ENCODE results near the gene SREBF2.

Gene SREBF2

GRCh38 chr22:41935015-41935351, 102.1 kb downstream of the SREBF2 start:
- TF ChIP-seq, protein P1, sequence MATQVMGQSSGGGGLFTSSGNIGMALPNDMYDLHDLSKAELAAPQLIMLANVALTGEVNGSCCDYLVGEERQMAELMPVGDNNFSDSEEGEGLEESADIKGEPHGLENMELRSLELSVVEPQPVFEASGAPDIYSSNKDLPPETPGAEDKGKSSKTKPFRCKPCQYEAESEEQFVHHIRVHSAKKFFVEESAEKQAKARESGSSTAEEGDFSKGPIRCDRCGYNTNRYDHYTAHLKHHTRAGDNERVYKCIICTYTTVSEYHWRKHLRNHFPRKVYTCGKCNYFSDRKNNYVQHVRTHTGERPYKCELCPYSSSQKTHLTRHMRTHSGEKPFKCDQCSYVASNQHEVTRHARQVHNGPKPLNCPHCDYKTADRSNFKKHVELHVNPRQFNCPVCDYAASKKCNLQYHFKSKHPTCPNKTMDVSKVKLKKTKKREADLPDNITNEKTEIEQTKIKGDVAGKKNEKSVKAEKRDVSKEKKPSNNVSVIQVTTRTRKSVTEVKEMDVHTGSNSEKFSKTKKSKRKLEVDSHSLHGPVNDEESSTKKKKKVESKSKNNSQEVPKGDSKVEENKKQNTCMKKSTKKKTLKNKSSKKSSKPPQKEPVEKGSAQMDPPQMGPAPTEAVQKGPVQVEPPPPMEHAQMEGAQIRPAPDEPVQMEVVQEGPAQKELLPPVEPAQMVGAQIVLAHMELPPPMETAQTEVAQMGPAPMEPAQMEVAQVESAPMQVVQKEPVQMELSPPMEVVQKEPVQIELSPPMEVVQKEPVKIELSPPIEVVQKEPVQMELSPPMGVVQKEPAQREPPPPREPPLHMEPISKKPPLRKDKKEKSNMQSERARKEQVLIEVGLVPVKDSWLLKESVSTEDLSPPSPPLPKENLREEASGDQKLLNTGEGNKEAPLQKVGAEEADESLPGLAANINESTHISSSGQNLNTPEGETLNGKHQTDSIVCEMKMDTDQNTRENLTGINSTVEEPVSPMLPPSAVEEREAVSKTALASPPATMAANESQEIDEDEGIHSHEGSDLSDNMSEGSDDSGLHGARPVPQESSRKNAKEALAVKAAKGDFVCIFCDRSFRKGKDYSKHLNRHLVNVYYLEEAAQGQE (IDR thresholded peaks at IDR 0.05; ENCODE audit: insufficient replicate concordance, low read depth), result no peak
- no peak; the same call in 1 of the 2 replicates for TF ChIP-seq POLR2AphosphoS5 (IDR thresholded peaks at IDR 0.05; ENCODE audit: low read depth)
- no peak for TF ChIP-seq GABPA (IDR thresholded peaks at IDR 0.05; ENCODE audit: low read depth)
- no peak for TF ChIP-seq SPI1 (IDR thresholded peaks at IDR 0.05; ENCODE audit: borderline replicate concordance, low read depth)
- TF ChIP-seq, protein P2, sequence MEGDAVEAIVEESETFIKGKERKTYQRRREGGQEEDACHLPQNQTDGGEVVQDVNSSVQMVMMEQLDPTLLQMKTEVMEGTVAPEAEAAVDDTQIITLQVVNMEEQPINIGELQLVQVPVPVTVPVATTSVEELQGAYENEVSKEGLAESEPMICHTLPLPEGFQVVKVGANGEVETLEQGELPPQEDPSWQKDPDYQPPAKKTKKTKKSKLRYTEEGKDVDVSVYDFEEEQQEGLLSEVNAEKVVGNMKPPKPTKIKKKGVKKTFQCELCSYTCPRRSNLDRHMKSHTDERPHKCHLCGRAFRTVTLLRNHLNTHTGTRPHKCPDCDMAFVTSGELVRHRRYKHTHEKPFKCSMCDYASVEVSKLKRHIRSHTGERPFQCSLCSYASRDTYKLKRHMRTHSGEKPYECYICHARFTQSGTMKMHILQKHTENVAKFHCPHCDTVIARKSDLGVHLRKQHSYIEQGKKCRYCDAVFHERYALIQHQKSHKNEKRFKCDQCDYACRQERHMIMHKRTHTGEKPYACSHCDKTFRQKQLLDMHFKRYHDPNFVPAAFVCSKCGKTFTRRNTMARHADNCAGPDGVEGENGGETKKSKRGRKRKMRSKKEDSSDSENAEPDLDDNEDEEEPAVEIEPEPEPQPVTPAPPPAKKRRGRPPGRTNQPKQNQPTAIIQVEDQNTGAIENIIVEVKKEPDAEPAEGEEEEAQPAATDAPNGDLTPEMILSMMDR (IDR thresholded peaks at IDR 0.05; ENCODE audit: insufficient read depth, low read length), result no peak
- no peaks in the 10 kb centered on the region for H3K27me3 ChIP-seq (ENCODE audit: insufficient read depth, poor library complexity, severe bottlenecking)
- DNase-seq (ENCODE audit: low read depth in 1 of 2, low spot score in 1 of 2), result no peak
- H3K4me3 ChIP-seq (replicated peaks; ENCODE audit: insufficient read depth, low read length), result no peak overlapping the region
- H3K27ac ChIP-seq (replicated peaks), result no peak overlapping the region

DNA sequence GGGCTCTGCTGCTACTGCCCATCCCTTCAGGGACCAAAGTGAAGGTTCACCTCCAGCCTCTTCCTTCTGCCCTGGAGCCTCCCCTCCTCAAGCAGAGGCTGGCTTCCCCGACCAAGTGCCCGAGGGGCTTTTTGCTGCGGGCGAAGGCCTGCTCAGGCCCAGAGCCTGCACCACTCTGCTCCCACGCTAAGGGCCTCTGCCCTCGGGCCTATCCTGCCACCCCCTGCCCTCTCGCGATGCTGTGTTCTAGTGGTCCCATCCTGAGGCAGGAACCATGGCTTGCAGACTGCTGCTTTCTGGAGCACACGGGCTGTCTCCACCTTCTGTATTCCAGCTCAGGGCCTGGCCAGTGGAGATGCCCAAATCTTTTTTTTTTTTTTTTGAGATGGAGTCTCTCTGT, 102.6 kb downstream of the SREBF2 start:
- H3K27ac ChIP-seq (replicated peaks), result no peak overlapping the region
- H3K27me3 ChIP-seq (ENCODE audit: insufficient read depth, poor library complexity, severe bottlenecking), result no peaks in the 10 kb centered on the region
- no peak overlapping the region for H3K4me3 ChIP-seq (replicated peaks; ENCODE audit: insufficient read depth, low read length)
- DNase-seq (ENCODE audit: low read depth in 1 of 2, low spot score in 1 of 2), result no peak
- TF ChIP-seq POLR2AphosphoS5 (IDR thresholded peaks at IDR 0.05; ENCODE audit: low read depth) (no peak), GABPA (IDR thresholded peaks at IDR 0.05; ENCODE audit: low read depth) (no peak), SPI1 (IDR thresholded peaks at IDR 0.05; ENCODE audit: borderline replicate concordance, low read depth) (no peak)
- TF ChIP-seq, protein P1 (IDR thresholded peaks at IDR 0.05; ENCODE audit: insufficient replicate concordance, low read depth), result no peak
- TF ChIP-seq, protein P2 (IDR thresholded peaks at IDR 0.05; ENCODE audit: insufficient read depth, low read length), result no peak

- no peaks in the 10 kb centered on the region for H3K27me3 ChIP-seq (ENCODE audit: insufficient read depth, poor library complexity, severe bottlenecking)
- H3K4me3 ChIP-seq (replicated peaks; ENCODE audit: insufficient read depth, low read length), result no peak overlapping the region
- no peak for DNase-seq (ENCODE audit: low read depth in 1 of 2, low spot score in 1 of 2)
- TF ChIP-seq GABPA (IDR thresholded peaks at IDR 0.05; ENCODE audit: low read depth) (no peak), POLR2AphosphoS5 (IDR thresholded peaks at IDR 0.05; ENCODE audit: low read depth) (no peak; the same call in 1 of the 2 replicates)
- TF ChIP-seq, protein P2 (IDR thresholded peaks at IDR 0.05; ENCODE audit: insufficient read depth, low read length), result no peak
- no peak overlapping the region for H3K27ac ChIP-seq (replicated peaks)
Measured at GRCh38 chr22:41936894-41937169, 103.9 kb downstream of the SREBF2 start.

GRCh38 chr22:41939981-41940831, 107.3 kb downstream of the SREBF2 start:
- Histone ChIP-seq H3K27me3 (ENCODE audit: insufficient read depth, poor library complexity, severe bottlenecking) (no peaks in the 10 kb centered on the region), H3K4me3 (replicated peaks; ENCODE audit: insufficient read depth, low read length) (no peak overlapping the region), H3K27ac (replicated peaks) (no peak overlapping the region)
- TF ChIP-seq, protein P2 (IDR thresholded peaks at IDR 0.05; ENCODE audit: insufficient read depth, low read length), result no peak
- TF ChIP-seq GABPA (IDR thresholded peaks at IDR 0.05; ENCODE audit: low read depth), result no peak
- TF ChIP-seq, protein P1 (IDR thresholded peaks at IDR 0.05; ENCODE audit: insufficient replicate concordance, low read depth), result no peak
- no peak for TF ChIP-seq POLR2AphosphoS5 (IDR thresholded peaks at IDR 0.05; ENCODE audit: low read depth)
- no peak for TF ChIP-seq SPI1 (IDR thresholded peaks at IDR 0.05; ENCODE audit: borderline replicate concordance, low read depth)
- DNase-seq (ENCODE audit: low read depth in 1 of 2, low spot score in 1 of 2), result no peak

Measured in HL-60 (cell line).